ENCODE data around the gene PLPP2.

DNA sequence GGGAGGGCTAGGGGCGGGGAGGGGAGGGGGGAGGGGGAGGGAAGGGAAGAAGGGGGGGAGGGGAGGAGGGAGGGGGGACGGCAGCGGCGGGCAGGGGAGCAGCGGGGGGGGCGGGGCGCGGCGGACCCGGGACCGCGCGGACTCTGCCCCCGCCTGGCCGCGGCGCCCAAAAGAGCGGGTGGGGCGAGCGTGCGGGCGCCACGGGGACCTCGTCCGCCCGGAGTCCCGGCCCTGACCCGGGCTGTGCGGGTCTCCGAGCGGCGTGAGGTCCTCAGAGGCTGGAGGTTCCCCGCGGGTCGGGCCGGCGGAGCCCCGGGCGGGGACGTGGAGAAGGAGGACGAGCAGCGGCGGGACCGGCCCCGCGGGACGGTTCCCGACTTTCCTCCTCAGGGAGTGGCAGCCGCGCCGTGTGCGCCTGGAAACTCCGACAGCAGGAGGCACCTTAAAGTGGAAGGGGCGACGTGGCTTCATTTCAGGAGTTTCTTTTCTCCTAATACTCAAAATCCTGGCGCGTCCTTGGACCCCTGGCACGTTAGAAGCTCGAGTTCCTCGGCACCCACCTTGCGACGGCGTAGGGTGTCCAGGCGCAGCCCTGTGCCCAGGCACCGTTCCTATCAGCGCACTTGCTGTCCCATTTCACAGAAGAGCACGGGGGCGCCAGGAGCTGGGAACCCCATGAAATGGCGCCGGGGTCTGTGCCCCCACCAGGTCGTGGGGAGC lies 518 bp upstream of the PLPP2 start:
- TF ChIP-seq, protein P1, sequence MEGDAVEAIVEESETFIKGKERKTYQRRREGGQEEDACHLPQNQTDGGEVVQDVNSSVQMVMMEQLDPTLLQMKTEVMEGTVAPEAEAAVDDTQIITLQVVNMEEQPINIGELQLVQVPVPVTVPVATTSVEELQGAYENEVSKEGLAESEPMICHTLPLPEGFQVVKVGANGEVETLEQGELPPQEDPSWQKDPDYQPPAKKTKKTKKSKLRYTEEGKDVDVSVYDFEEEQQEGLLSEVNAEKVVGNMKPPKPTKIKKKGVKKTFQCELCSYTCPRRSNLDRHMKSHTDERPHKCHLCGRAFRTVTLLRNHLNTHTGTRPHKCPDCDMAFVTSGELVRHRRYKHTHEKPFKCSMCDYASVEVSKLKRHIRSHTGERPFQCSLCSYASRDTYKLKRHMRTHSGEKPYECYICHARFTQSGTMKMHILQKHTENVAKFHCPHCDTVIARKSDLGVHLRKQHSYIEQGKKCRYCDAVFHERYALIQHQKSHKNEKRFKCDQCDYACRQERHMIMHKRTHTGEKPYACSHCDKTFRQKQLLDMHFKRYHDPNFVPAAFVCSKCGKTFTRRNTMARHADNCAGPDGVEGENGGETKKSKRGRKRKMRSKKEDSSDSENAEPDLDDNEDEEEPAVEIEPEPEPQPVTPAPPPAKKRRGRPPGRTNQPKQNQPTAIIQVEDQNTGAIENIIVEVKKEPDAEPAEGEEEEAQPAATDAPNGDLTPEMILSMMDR (tag by site-specific recombination; IDR thresholded peaks at IDR 0.05) = no peak
- TF ChIP-seq ZNF239 (tag by site-specific recombination; IDR thresholded peaks at IDR 0.05) (no peak), ZNF274 (IDR thresholded peaks at IDR 0.05; ENCODE audit: low read length) (no peak), ZNF274 (tag by site-specific recombination; IDR thresholded peaks at IDR 0.05; ENCODE audit: borderline replicate concordance) (no peak)
- TF ChIP-seq, protein P2, sequence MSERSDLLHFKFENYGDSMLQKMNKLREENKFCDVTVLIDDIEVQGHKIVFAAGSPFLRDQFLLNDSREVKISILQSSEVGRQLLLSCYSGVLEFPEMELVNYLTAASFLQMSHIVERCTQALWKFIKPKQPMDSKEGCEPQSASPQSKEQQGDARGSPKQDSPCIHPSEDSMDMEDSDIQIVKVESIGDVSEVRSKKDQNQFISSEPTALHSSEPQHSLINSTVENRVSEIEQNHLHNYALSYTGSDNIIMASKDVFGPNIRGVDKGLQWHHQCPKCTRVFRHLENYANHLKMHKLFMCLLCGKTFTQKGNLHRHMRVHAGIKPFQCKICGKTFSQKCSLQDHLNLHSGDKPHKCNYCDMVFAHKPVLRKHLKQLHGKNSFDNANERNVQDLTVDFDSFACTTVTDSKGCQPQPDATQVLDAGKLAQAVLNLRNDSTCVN (tag by site-specific recombination; optimal IDR thresholded peaks at IDR 0.05) = peak; percentile 62
- TF ChIP-seq, protein P3, sequence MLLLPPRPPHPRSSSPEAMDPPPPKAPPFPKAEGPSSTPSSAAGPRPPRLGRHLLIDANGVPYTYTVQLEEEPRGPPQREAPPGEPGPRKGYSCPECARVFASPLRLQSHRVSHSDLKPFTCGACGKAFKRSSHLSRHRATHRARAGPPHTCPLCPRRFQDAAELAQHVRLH (tag by site-specific recombination; IDR thresholded peaks at IDR 0.05) = no peak
